Measurements from ENCODE around the gene COL6A3.

COL6A3 gene

DNA sequence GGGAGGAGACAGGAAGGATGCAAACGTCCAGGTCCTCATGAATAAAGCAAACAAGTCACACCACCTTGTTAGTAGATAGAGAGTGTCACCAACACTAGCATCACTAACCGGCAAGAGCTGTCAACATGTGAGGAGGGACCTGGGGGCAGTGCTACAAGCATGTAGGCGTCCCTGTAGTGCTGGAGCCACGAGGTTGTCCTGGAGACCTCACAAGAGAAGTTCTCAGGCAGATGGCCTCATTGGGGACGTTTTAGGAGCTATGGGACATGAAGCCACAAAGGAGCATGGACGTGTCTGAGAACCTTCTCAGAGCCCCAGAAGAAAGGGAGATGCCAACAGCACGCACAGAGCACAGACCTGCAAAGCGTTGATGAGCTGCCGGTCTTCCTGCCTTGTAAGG lies 70.0 kb downstream of the COL6A3 start:
- DNase-seq, result no peak

DNA sequence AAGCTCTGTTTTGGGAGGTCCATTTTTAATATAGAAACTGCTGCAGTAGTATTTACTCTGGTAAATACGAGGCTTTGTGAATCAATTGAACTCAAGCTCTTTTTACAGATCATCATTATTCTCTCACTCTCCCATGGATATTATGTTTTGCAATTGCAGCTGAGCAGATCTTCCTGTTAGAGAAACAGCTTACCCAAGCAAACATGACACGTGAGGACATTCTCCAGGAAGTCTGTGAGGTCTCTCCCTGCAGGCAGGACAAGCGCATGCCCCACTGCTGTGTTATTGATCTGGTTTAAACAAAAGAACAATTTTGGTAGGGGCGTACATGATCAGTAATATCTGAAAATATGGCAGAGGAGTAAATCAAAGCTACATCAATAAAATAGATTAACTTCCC lies 72.1 kb downstream of the COL6A3 start:
- no peak for DNase-seq

DNA sequence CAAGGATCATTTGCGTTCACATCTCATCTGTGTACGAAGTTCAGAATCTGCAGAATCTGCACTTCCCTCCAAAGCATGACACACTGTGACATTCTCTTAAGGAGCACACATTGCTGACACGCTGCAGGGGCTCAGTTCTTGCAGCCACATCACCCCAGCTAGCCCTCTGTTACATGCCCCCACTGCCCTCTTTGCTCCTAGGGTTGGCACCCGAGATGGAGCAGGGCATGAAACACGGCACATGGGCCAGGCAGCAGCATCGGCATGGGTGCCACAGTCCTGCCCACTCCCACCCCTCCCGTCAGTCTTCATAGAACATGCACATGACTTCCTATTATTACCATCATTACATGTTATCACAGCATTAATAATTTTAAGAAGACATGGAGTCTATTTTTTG lies 76.4 kb downstream of the COL6A3 start:
- DNase-seq, result no peak

DNA sequence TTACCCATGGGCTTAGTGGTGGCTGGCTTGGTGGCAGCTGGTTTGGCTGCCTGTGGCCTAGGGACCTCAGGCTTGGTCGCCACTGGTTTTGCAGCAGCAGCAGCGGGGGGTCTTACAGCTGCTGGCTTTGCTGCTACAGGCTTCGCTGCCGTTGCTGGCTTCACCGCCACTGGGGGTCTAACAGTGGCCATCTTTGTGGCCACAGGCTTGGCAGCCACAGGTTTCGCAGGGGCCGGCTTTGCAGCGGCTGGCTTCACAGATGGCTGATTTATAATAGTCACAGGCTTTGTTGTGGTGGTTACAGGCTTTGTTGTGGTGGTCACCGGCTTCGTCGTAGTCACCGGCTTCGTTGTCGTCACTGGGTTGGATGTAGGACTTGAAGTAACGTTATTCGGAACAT lies 77.8 kb downstream of the COL6A3 start:
- DNase-seq, result no peak

DNA sequence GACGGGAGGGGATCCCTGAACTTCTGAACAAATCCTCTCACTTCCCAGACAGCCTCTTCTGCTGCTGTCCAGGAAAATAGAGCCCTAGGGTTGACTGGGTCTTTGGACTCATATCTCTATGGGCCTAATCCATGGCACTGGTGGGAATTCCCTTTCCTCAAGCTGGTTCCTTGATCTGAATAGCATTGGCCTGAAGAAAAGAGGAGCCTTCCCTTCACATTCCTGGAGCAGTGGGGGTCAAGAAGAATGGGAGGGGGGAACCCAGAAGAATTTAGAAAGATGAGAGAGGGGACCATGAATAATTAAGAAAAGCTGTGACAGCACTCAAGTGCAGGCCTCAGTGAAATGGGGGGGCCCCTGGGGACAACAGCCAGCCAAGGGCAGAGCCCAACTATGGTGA lies 80.2 kb downstream of the COL6A3 start:
- DNase-seq, result no peak

DNA sequence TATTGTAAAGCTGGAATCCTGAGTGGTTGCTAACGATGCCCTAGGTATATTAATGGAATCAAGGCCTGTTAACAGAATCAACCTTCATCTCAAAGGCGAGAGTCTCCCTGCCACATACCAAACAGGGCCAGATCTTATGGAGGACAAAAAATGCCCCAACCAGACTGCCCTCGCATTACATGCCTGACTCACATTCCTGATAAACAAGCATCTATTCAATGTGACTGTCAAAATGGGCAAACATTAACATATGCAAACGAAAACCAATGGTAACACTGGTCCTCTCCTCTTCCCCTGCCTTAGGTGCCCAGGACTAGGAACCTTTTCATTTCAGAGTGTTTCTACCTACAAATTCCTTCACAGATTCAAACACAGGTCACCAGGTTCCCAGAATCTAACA lies 83.4 kb downstream of the COL6A3 start:
- no peak for DNase-seq

DNA sequence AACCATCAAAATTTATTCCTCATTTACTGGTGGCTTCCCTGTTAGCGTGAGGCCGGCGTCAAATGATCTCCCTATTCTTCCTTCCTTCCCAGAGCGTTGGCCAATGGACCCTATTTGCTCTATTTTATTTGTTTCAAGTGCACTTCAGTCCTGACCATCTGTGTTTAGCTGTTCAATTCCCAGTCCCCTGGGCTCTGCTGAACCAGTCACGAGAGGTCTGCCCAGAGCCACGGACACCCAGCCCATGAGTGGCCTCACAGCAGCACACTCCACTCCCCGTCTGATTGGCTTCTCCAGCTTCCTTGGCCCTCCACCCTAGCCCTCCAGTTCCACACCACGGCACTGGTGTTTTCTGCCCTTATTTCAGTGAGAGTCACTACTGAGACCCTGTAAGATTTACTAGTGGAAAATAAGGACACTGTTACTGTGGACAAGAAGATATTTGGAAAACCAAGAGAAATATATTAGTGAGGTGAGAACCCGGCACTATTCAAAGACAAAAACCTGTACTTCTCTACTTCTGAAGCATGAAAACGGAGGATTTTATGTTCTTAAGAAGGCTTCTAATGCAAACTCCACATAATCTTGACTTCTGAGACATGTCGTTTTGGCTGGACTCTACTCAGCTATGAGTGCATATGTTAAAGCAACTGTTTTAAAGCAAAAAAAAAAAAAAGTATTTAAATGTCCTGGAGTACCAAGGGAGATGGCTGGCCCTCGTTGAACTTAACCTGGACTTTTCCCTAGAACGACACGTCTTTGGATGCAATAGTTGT lies 86.6 kb downstream of the COL6A3 start:
- no peak for DNase-seq

DNA sequence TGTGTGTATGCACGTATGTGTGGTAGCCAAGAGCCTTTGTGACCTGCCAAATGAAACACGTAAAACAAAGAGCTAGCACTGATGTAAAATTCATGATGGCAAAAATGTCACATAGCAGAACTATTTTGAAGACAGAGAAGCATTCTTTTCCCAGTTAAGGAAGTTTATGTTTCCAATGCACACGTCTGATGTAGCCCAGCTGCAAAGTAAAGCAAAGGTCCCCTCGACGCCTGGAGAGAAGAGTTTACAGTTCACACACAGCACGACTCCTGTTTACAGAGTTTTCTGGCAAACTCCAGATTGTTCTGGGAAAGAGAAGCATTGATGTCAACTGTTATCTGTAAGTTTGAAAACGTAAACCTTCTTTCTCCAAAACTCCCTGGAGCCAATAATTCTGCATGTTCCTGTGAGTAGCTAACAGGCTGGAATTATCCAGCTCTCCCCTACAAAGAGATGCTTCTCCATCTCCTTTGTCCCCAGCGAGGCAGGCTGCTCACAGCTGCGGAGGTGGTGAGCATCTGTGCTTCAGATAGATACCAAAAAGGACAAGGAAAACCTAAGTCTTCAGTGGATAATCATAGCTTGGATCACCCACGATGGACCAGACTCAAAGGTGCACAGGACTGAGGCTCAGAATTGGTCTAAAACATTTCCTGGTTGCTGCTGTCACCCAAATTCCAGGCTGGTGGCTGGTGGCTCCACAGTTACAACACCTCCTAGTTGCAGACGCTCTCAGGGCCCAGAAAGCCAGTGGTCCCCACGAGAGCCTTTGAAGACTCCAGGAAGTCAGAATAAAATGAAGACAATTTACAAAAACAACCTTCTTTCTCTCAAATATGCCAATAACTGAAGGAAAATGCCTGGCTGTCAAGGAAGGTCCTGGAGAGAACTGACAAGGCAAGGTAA lies 87.4 kb downstream of the COL6A3 start:
- DNase-seq, result no peak

DNA sequence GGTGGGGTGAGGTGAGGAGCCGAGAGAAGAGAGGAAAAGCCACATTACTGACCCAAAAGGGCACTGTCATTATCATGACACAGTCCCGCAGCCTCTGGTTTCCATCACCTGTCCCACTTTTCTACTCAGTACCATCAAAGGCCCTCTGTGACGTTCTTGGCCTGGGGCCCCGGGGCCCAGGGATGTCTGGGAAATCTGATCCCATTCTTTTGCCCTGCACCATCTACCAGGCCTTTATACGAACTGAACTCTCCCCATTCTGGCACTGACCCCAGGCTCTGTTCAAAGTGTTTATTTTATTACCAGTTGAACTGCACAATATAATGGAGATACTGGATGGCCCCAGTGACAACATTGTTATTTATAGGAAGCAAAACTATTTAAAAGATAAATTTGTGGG lies 89.1 kb downstream of the COL6A3 start:
- DNase-seq, result no peak

DNA sequence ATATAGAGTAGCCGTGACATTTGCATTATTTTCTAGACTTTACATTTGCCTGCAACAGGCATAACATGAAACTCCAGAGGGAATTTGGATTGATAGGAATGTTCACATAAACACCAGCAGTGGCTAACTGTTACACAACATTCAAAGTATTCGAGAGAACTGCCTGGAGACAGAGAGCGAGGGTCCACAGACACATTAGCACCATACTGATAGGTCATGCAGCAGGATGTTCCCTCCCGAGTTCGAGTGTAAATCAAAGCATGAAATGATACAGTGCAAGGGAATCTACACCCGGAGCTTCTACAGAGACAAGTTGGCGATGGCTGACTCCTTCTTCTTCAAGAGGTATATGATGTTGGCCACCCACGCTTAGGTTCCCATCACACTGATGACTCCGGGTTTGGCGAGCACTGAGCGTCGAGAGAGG lies 89.5 kb downstream of the COL6A3 start:
- DNase-seq, result no peak

DNA sequence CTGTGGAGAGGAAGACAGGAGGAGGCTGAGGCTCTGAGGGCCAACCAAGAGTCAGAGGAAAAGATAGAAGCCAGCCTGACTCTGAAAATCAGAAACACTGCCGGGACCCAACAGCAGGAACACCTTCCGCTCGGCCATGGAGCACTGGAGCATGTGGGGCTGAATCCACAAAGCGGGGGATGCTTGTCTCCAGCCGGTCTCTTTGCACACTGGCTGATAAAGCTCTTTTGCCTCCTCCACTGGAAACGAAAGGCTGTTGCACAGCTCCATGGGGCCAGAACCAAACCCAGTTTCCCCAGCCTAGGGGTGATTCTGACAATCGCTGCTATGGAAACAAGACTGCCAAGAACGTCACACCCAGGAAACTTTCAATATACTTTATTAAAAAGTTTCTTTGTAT lies 90.3 kb downstream of the COL6A3 start:
- DNase-seq, result no peak

DNA sequence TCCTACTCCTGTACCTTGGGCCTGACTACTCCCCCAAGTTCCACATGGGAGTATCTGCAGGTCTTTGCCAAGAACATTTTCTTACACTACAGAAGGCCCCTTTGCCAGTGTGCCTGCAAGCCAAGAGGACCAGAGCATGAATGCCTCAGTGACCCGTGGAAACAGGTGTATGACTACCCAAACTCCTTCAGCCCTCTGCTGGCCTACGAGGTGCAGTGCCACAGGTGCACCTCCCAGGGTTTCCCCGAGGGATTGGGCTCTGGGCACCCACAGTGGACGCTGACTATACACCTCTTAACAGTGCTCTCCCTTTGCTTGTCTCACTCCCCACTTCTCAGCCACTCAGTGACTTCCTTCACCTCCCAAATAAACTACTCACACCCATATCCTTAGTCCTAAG lies 91.4 kb downstream of the COL6A3 start:
- DNase-seq, result no peak

DNA sequence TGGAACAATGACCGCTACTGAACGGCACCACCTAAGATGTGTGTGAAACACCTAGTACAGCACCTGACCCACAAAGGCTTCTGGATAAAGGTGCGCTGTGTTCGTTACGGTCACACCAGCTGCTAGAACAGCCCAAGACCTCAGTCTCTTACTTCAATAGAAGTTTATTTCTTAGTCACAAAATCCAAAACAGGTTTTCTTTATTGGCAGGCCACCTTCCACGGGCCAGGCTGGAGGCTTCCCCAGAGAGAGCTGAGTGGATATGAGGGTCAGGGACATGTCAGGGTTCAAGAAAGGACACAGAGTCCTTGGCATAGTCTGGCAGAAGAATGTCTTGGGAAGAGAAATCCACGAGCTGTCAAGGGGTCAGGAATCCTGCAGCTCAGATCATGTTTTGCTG lies 92.2 kb downstream of the COL6A3 start:
- no peak for DNase-seq

DNA sequence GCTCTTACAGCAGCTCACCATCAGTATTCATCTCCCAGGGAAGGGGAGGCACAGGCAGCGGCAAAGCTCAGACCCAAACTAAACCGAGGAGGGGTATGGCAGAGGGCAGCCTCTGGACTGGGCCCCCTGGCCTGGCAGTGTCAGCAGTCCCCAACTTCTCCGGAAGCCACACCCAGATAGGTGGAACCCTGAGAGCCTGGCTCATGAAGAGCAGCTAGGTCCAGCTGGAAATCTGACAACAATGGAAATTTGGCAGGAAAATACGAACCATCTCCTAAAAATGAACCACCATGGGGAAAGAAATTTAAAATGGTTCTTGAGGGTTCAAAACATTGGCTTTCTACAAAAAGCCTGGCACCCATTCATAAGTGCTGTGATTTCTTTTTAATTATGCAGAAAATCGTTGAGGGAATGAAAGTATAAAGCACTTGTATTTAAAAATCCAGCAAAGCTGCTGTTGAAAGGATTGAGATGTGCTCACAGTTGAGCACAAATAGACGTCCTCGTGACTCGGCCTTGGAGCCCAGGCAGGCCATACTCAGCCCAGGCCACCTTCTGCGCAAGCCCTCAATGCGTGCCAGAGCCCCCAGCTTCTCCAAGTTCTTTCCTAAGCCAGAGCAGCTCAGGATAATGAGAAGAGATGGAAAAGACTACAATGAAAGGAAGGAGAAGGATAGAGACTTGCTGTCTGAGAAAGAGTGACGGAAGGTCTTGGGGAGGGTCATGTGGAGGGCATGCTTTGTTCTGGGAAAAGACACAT lies 93.0 kb downstream of the COL6A3 start:
- no peak for DNase-seq

DNA sequence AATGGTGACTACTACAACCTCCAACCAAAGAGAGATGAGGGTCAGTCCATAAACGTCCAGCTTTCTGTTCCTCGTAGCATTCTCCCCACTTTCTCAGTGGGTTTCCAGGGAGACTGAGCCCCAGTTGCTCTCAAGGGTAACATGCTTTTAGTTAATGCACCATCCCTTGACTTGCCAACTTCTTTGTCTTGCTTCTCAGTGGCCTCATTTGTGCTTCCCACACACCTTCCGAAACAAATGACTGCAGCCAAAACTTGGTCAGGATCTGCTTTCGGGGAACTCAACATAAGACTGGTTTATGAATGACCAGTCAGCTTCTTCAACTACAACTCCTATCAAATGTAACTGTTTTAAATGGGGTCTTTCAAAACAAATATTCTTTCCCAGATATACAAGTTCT lies 94.1 kb downstream of the COL6A3 start:
- no peak for DNase-seq

DNA sequence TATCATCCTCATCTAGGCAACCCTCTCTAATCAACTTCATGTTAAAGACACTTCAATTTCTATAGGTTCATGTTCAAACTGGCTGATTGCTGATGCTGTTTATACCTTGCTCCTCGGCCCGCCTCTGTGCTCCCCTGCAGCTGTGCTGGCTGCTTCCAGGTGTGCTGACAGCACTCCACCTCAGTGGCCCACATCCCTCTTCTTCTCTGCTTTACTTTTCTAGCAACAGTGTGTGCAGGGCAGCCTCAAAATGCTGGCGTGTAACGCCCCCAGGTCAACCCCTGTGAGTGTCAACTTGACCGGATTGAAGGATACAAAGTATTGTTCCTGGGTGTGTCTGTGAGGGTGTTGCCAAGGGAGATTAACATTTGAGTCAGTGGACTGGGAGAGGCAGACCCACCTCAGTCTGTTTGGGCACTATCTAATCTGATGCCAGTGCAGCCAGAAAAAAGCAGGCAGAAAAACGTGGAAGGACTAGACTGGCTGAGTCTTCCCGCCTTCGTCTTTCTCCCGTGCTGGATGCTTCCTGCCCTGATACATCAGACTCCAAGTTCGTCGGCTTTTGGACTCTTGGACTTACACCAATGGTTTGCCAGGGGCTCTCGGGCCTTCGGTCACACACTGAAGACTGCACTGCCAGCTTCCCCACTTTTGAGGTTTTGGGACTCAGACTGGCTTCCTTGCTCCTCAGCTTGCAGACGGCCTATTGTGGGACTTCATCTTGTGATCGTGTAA lies 94.7 kb downstream of the COL6A3 start:
- no peak for DNase-seq

DNA sequence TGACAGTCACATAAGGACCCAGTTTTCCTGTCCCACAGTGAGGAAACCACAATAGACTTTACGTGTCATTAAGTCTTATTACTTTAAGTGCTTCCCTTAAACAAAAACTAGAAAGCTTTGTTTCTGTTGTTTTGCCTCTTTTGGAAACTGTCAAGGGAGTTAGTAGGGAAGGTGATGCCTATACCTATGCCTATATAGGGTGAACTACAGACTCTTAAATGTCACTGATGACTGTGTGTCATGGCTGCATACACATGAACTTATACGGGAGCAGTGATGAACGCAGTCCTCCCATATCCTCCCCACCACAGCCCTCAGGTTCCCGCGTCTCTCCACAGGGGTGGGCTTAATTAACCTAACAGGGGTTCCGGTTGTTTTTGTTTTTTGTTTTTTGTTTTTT lies 97.6 kb downstream of the COL6A3 start:
- no peak for DNase-seq

DNA sequence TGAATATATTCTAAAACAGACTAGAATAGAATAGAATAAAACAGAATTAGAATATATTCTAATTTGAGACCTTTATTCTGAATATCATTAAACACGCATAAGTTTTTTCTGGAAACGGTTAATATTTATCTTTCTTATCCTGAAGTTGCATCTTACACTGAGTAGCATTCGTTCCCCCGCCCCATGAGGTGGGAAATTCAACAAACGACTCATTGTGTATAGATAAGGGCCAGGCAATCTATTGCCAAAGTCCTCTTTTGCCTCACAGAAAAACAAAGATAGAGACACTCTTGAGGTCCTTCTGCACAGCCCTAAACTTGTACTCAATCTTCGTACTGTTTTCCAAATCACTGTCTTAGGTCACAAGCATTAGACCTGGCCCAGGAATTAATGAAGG lies 98.1 kb downstream of the COL6A3 start:
- DNase-seq, result no peak

DNA sequence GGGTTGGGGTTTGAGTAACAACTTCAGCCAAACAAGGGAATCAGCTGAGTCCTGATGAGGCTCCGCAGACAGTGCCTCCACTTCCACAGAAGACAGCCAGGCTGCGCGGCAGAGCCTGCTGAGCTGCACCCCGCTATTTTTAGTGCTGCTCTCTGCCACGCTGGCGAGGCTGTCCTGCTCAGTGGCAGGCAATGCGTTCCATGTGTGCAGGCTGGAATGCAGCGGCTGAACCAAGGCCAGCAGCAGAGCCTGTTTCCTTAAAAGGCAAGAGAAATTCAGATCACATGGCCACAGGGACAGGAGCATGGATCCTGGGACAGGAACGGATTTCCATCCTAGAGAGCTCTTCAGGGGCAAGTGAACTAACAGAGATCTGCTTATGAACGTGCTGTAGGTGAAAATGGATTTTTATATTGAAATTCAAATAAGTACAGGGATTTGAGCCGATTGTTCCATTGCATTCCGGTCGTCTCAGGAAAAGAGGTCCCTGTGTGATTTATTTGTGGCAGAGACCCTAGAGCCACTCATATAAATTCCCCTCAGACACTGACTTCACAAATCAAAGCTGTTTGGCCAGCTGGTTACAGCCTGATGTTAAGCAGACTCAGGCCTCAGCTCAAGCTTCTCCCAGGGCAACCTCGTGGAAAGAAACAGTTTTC lies 98.7 kb downstream of the COL6A3 start:
- no peak for DNase-seq

DNA sequence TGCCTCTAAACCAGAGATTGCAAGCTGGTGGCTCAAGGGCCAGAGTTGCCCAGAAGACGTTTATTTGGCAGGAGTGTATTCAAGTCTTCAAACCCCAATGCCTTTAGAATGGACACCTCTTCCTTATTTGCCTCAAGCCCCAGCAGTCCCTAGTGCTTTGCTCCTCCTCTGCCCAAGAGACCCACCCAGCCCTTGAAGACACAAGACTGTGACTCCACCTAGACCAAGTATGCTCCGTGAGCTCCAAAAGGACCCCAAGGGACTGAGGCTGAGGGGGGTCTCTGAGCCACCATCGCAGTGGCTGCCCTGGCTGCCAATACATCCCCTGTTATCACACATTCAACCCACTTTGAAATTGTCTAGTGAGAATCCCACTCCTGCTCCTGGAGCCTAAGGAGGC lies 99.3 kb downstream of the COL6A3 start:
- no peak for DNase-seq

DNA sequence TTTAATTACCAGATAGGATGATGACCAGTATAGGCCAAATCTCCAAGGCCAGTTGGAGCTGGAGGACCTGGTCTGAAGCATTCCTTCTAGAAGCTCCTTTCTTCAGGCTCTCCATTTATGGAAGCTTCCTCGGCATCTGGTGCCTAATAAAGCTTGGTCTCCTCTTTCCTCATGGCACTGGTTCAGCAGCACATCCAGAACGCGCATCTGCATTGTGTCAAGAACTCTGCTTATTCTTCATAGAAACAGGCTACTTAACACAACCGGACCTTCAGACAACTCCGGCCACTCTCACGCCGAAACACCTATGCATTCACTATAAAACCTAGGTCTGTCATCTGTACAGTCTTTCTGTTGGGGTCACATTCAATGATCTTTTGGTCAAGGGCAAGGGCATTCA lies 99.8 kb downstream of the COL6A3 start:
- DNase-seq, result no peak

DNA sequence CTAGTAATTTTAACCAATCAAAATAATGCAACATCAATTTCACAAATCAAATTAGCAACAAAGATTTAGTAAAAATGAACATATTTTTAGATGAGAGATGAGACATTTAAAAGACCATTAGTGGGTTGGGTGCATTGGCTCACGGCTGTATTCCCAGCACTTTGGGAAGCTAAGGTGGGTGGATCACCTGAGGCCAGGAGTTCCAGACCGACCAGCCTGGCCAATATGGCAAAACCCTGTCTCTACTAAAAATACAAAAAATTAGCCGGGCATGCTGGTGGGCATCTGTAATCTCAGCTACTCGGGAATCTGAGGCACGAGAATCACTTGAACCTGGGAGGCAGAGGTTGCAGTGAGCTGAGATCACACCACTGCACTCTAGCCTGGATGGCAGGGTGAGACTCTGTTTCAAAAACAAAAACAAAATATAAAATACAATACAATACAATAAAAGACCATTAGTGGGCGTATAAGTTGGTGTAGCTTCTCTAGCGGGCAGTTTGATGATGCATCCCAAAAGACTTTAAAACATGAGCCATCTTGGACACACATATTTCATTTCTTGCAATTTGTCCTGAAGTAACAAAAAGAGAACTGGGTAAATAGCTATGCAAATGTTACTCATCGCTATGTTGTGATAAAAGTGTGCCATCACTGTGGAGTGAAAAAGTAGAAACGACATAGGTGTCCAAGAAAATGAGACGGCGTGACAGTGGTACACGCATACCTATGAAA lies 101.8 kb downstream of the COL6A3 start:
- no peak for DNase-seq
